OCI-LY7 (cell line): ENCODE results near the gene CDC42. TPM values are rescaled to one million over a fixed set of nuclear protein-coding genes. Genes with fewer than 3 reads are reported as not detected.

Experiments
- BruUV-seq: library from RNA; stranded (reverse); fragments of 400-500 nt; replicated peaks from 2 replicates; lab custom pipeline; 2021; lab: Mats Ljungman, UMichigan
- CTCF ChIA-PET: fragments of 300-600 bp; sonication (Branson Sonifier 250); formaldehyde crosslinking; loops from one replicate; lab custom pipeline; 2022; ENCODE audit warnings: antibody characterized with exemption; ENCODE audit not compliant: unreplicated experiment; lab: Charles Lee
- POLR2A ChIA-PET: fragments of 300-600 bp; sonication (Branson Sonifier 250); formaldehyde crosslinking; loops from one replicate; lab custom pipeline; 2022; ENCODE audit warnings: antibody characterized with exemption; lab: Charles Lee
- DNase-seq: peaks from one replicate; pipeline ENCODE4 v3.0.0-alpha.2; 2015; ENCODE audit warnings: low spot score
- H2AFZ ChIP-seq: fragments of 200-600 bp; sonication (generic), shearing (Covaris generic); 2 replicates; pipeline ENCODE4 v1.6.1; 2014; ENCODE audit warnings: mild to moderate bottlenecking, antibody characterized with exemption, low read length, moderate library complexity
- H3K27ac ChIP-seq: fragments of 200-600 bp; sonication (generic); 2 replicates; pipeline ENCODE4 v1.5.1; 2014; ENCODE audit warnings: mixed run types, low read depth, mild to moderate bottlenecking, moderate library complexity, low read length, inconsistent platforms; ENCODE audit not compliant: poor library complexity, severe bottlenecking
- H3K36me3 ChIP-seq: fragments of 200-600 bp; sonication (generic); 2 replicates; pipeline ENCODE4 v1.6.1; 2014; ENCODE audit warnings: mild to moderate bottlenecking, antibody characterized with exemption, low read length, moderate library complexity, mixed read lengths; ENCODE audit not compliant: insufficient read depth
- H3K4me1 ChIP-seq: fragments of 200-600 bp; sonication (generic); 2 replicates; pipeline ENCODE4 v1.5.1; 2014; ENCODE audit warnings: mild to moderate bottlenecking, low read length; ENCODE audit not compliant: insufficient read depth, poor library complexity, severe bottlenecking
- H3K4me2 ChIP-seq: fragments of 200-600 bp; sonication (generic); 2 replicates; pipeline ENCODE4 v1.6.1; 2014; ENCODE audit warnings: mild to moderate bottlenecking, low read length
- H3K4me3 ChIP-seq: fragments of 200-600 bp; sonication (generic); 2 replicates; pipeline ENCODE4 v1.5.1; 2014; ENCODE audit warnings: mild to moderate bottlenecking, low read depth, low read length; ENCODE audit not compliant: poor library complexity, severe bottlenecking
- H3K79me2 ChIP-seq: fragments of 200-600 bp; sonication (generic); 2 replicates; pipeline ENCODE4 v1.6.1; 2016; ENCODE audit warnings: low read depth, mild to moderate bottlenecking, low read length, moderate library complexity, mixed read lengths; ENCODE audit not compliant: insufficient read depth
- H3K9me2 ChIP-seq: fragments of 200-600 bp; sonication (generic); 2 replicates; pipeline ENCODE4 v1.6.1; 2016; ENCODE audit warnings: mild to moderate bottlenecking, low read length, mixed read lengths; ENCODE audit not compliant: insufficient read depth
- H3K9me3 ChIP-seq: fragments of 200-600 bp; sonication (generic); 2 replicates; pipeline ENCODE4 v1.6.1; 2014; ENCODE audit warnings: mild to moderate bottlenecking, mixed run types, low read length, mixed read lengths
- H4K20me1 ChIP-seq: fragments of 200-600 bp; sonication (generic); 2 replicates; pipeline ENCODE4 v1.6.1; 2014; ENCODE audit warnings: mild to moderate bottlenecking, antibody characterized with exemption, low read length, moderate library complexity, mixed read lengths; ENCODE audit not compliant: insufficient read depth
- EZH2phosphoT487 ChIP-seq: fragments of 200-600 bp; sonication (generic); IDR thresholded peaks from 2 replicates; pipeline ENCODE4 v1.6.1; 2018; ENCODE audit warnings: low read depth, borderline replicate concordance, mild to moderate bottlenecking, mixed run types, antibody characterized with exemption, low read length, moderate library complexity, mixed read lengths
- intact Hi-C: fragments of 100-400 bp; cut with micrococcal nuclease; formaldehyde crosslinking; loops from one replicate; pipeline ENCODE4 v1.10.0; 2022; ENCODE audit not compliant: unreplicated experiment
- total RNA-seq, 2 experiments: library from RNA; depleted of rRNA in 1 of 2; stranded (reverse); fragments of >200 nt in 1 of 2; shearing (Covaris generic) in 1 of 2; gene quantifications; 2 replicates each; pipeline ENCODE4 v1.2.3, GENCODE V29; 2014 to 2022
- TF ChIP-seq, protein P1 (sequence below): fragments of 200-600 bp; sonication (generic); conservative IDR thresholded peaks from 2 replicates; pipeline ENCODE4 v1.5.1; 2014; ENCODE audit warnings: mild to moderate bottlenecking, antibody characterized with exemption, low read length, moderate library complexity, mixed read lengths

CDC42 gene
- total RNA-seq, 2 experiments from 2014 or later: 109 to 157 TPM

DNA sequence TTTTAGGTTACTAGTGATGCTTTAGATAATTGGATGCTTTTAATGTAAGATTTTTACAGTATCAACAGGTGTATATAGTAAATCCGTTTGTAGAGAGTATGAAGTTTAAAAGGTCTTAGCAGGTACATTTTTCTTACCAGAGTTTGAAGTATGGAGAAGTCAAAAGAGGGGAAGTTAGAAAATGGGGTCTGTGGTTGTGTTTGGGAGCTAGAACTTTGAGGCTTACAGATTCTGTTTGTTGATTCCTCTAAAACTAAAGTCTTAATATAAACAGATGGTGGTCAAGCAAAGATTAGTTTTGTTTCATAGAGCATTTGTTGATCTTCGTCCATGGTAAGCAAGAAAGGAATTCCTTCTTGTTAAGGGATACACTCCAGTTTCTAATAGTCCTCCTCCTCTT lies 35.8 kb downstream of the CDC42 start:
- Histone ChIP-seq H3K9me3 (no peaks in the 10 kb centered on the region), H3K4me1 (peaks cover 50% of the 10 kb centered on the region), H3K9me2 (no peaks in the 10 kb centered on the region), H4K20me1 (peaks cover 42% of the 10 kb centered on the region), H3K4me2 (no peak overlapping the region), H3K36me3 (peaks cover 92% of the 10 kb centered on the region), H2AFZ (no peak overlapping the region), H3K27ac (no peak overlapping the region), H3K79me2 (peaks cover 63% of the 10 kb centered on the region), H3K4me3 (no peak overlapping the region)
- intact Hi-C loops: no loop called here
- CTCF ChIA-PET: no interaction called here
- no TSS peak for BruUV-seq
- DNase-seq: no peak
- POLR2A ChIA-PET: no interaction called here
- TF ChIP-seq, protein P1, sequence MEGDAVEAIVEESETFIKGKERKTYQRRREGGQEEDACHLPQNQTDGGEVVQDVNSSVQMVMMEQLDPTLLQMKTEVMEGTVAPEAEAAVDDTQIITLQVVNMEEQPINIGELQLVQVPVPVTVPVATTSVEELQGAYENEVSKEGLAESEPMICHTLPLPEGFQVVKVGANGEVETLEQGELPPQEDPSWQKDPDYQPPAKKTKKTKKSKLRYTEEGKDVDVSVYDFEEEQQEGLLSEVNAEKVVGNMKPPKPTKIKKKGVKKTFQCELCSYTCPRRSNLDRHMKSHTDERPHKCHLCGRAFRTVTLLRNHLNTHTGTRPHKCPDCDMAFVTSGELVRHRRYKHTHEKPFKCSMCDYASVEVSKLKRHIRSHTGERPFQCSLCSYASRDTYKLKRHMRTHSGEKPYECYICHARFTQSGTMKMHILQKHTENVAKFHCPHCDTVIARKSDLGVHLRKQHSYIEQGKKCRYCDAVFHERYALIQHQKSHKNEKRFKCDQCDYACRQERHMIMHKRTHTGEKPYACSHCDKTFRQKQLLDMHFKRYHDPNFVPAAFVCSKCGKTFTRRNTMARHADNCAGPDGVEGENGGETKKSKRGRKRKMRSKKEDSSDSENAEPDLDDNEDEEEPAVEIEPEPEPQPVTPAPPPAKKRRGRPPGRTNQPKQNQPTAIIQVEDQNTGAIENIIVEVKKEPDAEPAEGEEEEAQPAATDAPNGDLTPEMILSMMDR: no peak
- TF ChIP-seq EZH2phosphoT487: no peak

DNA sequence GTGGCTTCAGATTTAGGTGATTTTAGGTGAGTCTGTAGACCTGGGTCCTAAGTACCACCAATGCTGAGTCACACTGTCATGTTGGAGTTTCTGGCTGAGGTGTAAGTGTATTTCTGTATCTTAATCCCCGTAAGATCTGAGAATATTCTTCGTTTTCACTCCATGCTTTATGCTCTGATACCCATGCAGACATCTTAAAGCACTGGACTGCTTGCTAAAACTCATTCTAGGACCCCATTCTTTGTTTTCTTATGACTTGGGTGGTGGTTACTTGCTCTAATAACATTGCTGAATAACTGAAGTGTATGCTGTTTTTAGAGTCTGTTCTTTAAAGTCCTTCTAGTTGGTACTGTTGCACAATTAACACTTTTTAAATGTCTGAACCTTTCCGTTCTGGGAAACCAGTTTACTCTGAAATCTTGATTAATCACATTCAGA lies 36.6 kb downstream of the CDC42 start:
- CTCF ChIA-PET: no interaction called here
- H3K4me2 ChIP-seq: peak overlapping the region; percentile 38
- TF ChIP-seq EZH2phosphoT487: no peak
- TF ChIP-seq, protein P1: no peak
- intact Hi-C loops: no loop called here
- BruUV-seq: no TSS peak
- H3K4me1 ChIP-seq: peaks cover 52% of the 10 kb centered on the region
- H2AFZ ChIP-seq: no peak overlapping the region
- H3K36me3 ChIP-seq: peaks cover 90% of the 10 kb centered on the region
- no peak for DNase-seq
- POLR2A ChIA-PET: no interaction called here
- H3K4me3 ChIP-seq: no peak overlapping the region
- peaks cover 56% of the 10 kb centered on the region for H3K79me2 ChIP-seq
- no peaks in the 10 kb centered on the region for H3K9me2 ChIP-seq
- H4K20me1 ChIP-seq: peaks cover 43% of the 10 kb centered on the region
- no peaks in the 10 kb centered on the region for H3K9me3 ChIP-seq
- H3K27ac ChIP-seq: no peak overlapping the region

DNA sequence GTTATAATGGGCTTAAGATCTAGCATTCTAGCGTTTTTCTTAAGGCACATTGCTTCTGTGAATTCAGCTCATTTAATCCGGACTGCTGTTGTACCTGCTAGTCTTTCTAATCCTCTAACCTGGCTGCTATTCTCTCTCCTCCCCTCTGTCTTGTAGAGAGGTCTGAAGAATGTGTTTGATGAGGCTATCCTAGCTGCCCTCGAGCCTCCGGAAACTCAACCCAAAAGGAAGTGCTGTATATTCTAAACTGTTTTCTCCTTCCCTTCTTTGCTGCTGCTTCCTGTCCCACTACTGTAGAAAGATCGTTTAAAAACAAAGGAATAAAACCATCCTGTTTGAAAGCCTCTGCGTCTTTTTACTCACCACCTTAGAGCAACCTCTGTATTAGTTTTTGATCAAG lies 37.3 kb downstream of the CDC42 start:
- BruUV-seq: no TSS peak
- peak overlapping the region; percentile 38 for H3K4me2 ChIP-seq
- intact Hi-C loops: no loop called here
- no peaks in the 10 kb centered on the region for H3K9me3 ChIP-seq
- H3K36me3 ChIP-seq: peaks cover 88% of the 10 kb centered on the region
- H3K9me2 ChIP-seq: no peaks in the 10 kb centered on the region
- H3K4me3 ChIP-seq: no peak overlapping the region
- no peak for DNase-seq
- peak overlapping the region; percentile 1 for H3K27ac ChIP-seq
- CTCF ChIA-PET: no interaction called here
- no peak for TF ChIP-seq EZH2phosphoT487
- TF ChIP-seq, protein P1: no peak
- POLR2A ChIA-PET: no interaction called here
- no peak overlapping the region for H2AFZ ChIP-seq
- peaks cover 43% of the 10 kb centered on the region for H4K20me1 ChIP-seq
- peaks cover 49% of the 10 kb centered on the region for H3K79me2 ChIP-seq
- H3K4me1 ChIP-seq: peaks cover 52% of the 10 kb centered on the region
